ENCODE data around the gene ACTR8. TPM values are rescaled to one million over a fixed set of nuclear protein-coding genes. Genes with fewer than 3 reads are reported as not detected.

ACTR8 gene
- polyA plus RNA-seq, 3 donors: 8.3 to 12.2 (median 10.7) TPM

DNA sequence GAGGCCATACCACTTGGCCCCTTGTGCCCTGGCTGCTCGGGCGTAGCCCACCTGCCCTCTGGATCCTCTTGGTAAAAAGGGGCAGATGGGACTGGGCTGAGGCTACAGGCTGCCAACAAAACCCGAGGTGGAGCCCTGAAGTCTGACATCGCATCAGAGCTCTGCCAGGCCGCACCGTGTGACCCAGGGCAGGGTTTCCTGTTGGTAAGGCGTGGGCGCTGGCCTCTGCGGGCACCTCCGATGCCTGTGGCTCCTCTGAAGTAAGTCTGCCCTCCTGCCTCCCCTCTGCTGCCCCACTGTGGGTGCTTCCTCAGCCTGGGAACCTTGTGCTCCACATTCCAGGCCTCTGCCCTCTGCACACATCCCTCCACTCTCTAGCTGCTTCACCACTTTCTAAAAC, 44.6 kb downstream of the ACTR8 start:
- H3K4me2 ChIP-seq (replicated peaks; ENCODE audit: extremely low read depth, low read length, poor library complexity, severe bottlenecking): no peak overlapping the region
- peaks cover 12 to 17% (median 15%) of the 10 kb centered on the region in 3 donors for H3K27me3 Mint-ChIP-seq (ENCODE audit: low read depth in 3 of 3)
- H3K79me2 ChIP-seq (ENCODE audit: insufficient read depth, low read length): no peaks in the 10 kb centered on the region
- intact Hi-C loops (cut with micrococcal nuclease): no loop called here
- no peaks in the 10 kb centered on the region for H4K20me1 ChIP-seq (ENCODE audit: insufficient read depth, low read length)
- H3K4me1 ChIP-seq (ENCODE audit: control insufficient read depth in 1 of 2, insufficient read depth in 2 of 2, low read length in 2 of 2): peaks cover 19 to 22% of the 10 kb centered on the region in 2 donors
- H3K9ac ChIP-seq (ENCODE audit: insufficient read depth, low read length, poor library complexity, severe bottlenecking): no peak overlapping the region
- peak overlapping the region in 1 of 7 donors; percentile 66 for H3K27ac Mint-ChIP-seq
- DNase-seq: no peak
- H2AFZ ChIP-seq (ENCODE audit: insufficient read depth, low read depth, low read length, poor library complexity, severe bottlenecking): no peak overlapping the region
- 65% methylated on average over 10 of the region's 10 CpGs for WGBS (ENCODE audit: insufficient coverage)
- H3K9me3 ChIP-seq (replicated peaks in 1 of 2; ENCODE audit: control insufficient read depth in 1 of 2, insufficient read depth in 1 of 2, low read length in 2 of 2): no peaks in the 10 kb centered on the region
- no peak overlapping the region for H3K4me3 ChIP-seq (replicated peaks in 1 of 3; ENCODE audit: low read depth in 2 of 3, low read length in 3 of 3)
- H3K36me3 Mint-ChIP-seq: peaks cover 0 to 2% of the 10 kb centered on the region in 2 donors
- peaks cover 20% of the 10 kb centered on the region for H3K4me1 Mint-ChIP-seq
- no peaks in the 10 kb centered on the region for H3K27me3 ChIP-seq (ENCODE audit: control insufficient read depth in 2 of 2, insufficient read depth in 2 of 2, low read length in 2 of 2)
- H3K27ac ChIP-seq (ENCODE audit: low read depth in 1 of 2, low read length in 2 of 2): no peak overlapping the region
- H3K36me3 ChIP-seq (replicated peaks in 1 of 2; ENCODE audit: control insufficient read depth in 1 of 2, insufficient read depth in 2 of 2, low read length in 2 of 2): no peaks in the 10 kb centered on the region
- no peak for TF ChIP-seq CTCF (IDR thresholded peaks at IDR 0.05)
- H3K4me3 Mint-ChIP-seq: no peak overlapping the region
- H3K9me3 Mint-ChIP-seq: no peaks in the 10 kb centered on the region

DNA sequence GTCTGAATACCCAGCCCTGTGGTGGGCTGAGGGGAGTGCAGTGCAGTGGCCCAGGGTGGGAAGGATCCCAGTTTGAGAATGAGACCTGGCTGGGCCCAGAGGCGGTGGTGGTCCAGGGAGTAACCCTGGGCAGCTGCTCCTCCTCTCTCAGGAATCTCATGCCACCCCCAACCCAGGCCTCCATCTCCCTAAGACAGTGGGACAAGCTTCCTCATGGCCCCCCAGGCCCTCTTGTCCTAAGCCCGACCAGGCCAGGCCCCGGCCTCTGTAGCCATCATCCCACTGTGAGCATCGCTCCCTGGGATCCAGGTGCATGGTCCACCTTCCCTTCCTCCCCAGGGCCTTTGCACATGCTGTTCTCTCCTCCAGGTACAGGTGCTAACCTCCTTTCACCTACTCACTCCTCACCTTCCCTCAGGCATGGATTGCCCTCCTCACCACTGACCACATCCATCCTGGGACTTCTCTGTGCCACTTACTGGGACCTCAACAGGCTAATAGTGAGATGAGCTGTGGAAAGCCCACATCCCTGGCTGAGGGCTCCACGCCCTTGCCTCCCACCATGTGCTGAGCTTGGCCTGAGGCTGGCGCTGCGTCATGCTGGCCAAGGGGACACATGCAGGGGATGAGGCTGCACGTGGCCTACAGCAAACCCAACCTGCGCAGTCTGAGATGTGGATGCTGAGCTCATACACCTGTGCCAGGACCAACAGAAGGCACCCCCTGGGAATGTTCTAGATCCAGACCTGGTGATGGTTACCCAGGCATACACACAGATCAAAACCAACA, 45.7 kb downstream of the ACTR8 start:
- no peak overlapping the region for H3K9ac ChIP-seq (ENCODE audit: insufficient read depth, low read length, poor library complexity, severe bottlenecking)
- TF ChIP-seq CTCF (IDR thresholded peaks at IDR 0.05): no peak
- H2AFZ ChIP-seq (ENCODE audit: insufficient read depth, low read depth, low read length, poor library complexity, severe bottlenecking): no peak overlapping the region
- H3K27ac Mint-ChIP-seq: peak overlapping the region in 1 of 7 donors; percentile 13
- no peak overlapping the region for H3K4me3 ChIP-seq (replicated peaks in 1 of 3; ENCODE audit: low read depth in 2 of 3, low read length in 3 of 3)
- H3K79me2 ChIP-seq (ENCODE audit: insufficient read depth, low read length): no peaks in the 10 kb centered on the region
- peaks cover 19 to 22% of the 10 kb centered on the region in 2 donors for H3K4me1 ChIP-seq (ENCODE audit: control insufficient read depth in 1 of 2, insufficient read depth in 2 of 2, low read length in 2 of 2)
- H3K27me3 ChIP-seq (ENCODE audit: control insufficient read depth in 2 of 2, insufficient read depth in 2 of 2, low read length in 2 of 2): no peaks in the 10 kb centered on the region
- peaks cover 20% of the 10 kb centered on the region for H3K4me1 Mint-ChIP-seq
- no peak overlapping the region for H3K4me2 ChIP-seq (replicated peaks; ENCODE audit: extremely low read depth, low read length, poor library complexity, severe bottlenecking)
- no peaks in the 10 kb centered on the region for H4K20me1 ChIP-seq (ENCODE audit: insufficient read depth, low read length)
- H3K9me3 ChIP-seq (replicated peaks in 1 of 2; ENCODE audit: control insufficient read depth in 1 of 2, insufficient read depth in 1 of 2, low read length in 2 of 2): no peaks in the 10 kb centered on the region
- peaks cover 0 to 2% of the 10 kb centered on the region in 2 donors for H3K36me3 Mint-ChIP-seq
- WGBS (ENCODE audit: insufficient coverage): 97% methylated on average over 8 of the region's 9 CpGs
- H3K27ac ChIP-seq (ENCODE audit: low read depth in 1 of 2, low read length in 2 of 2): no peak overlapping the region
- H3K9me3 Mint-ChIP-seq: no peaks in the 10 kb centered on the region
- no peak for DNase-seq
- no peak overlapping the region for H3K4me3 Mint-ChIP-seq
- peaks cover 10 to 16% (median 14%) of the 10 kb centered on the region in 3 donors for H3K27me3 Mint-ChIP-seq (ENCODE audit: low read depth in 3 of 3)
- H3K36me3 ChIP-seq (replicated peaks in 1 of 2; ENCODE audit: control insufficient read depth in 1 of 2, insufficient read depth in 2 of 2, low read length in 2 of 2): no peaks in the 10 kb centered on the region
- intact Hi-C loops (cut with micrococcal nuclease): no loop called here

Data from CD14-positive monocyte (primary cell).